Fibroblast of mammary gland (primary cell): ENCODE measurements around the gene TIE1.

ENCODE experiments used
- DNase-seq: peaks from one replicate; pipeline ENCODE4 v3.0.0-alpha.2; 2010; ENCODE audit warnings: low read depth
- H3K4me3 ChIP-seq: 2 replicates; pipeline ENCODE4 v1.5.1; 2011; ENCODE audit warnings: low read depth, mild to moderate bottlenecking, low read length, moderate library complexity; ENCODE audit not compliant: control insufficient read depth
- CTCF ChIP-seq: conservative IDR thresholded peaks from 2 replicates; pipeline ENCODE4 v1.5.1; 2011; ENCODE audit warnings: low read depth, low read length, inconsistent platforms; ENCODE audit not compliant: control insufficient read depth, insufficient read depth

The TIE1 gene

GRCh38 chr1:43256675-43257570 is 43.9 kb upstream of the TIE1 start:
- H3K4me3 ChIP-seq, result no peak overlapping the region
- no peak for TF ChIP-seq CTCF
- DNase-seq, result no peak

- no peak overlapping the region for H3K4me3 ChIP-seq
- no peak for DNase-seq
- no peak for TF ChIP-seq CTCF
Measured at GRCh38 chr1:43258370-43258769, 42.4 kb upstream of the TIE1 start.

- no peak for TF ChIP-seq CTCF
- no peak for DNase-seq
- H3K4me3 ChIP-seq, result no peak overlapping the region
Measured at GRCh38 chr1:43265431-43265830, 35.4 kb upstream of the TIE1 start.

- TF ChIP-seq CTCF, result no peak
- no peak for DNase-seq
- H3K4me3 ChIP-seq, result no peak overlapping the region
Measured at GRCh38 chr1:43266881-43267280, 33.9 kb upstream of the TIE1 start.

GRCh38 chr1:43267291-43267805 is 33.4 kb upstream of the TIE1 start:
- TF ChIP-seq CTCF, result no peak
- H3K4me3 ChIP-seq, result no peak overlapping the region
- DNase-seq, result peak; percentile 65

- TF ChIP-seq CTCF, result no peak
Measured at GRCh38 chr1:43267818-43268425, 32.9 kb upstream of the TIE1 start.

More at GRCh38 chr1:43267818-43268425, 32.9 kb upstream of the TIE1 start:
- H3K4me3 ChIP-seq, result no peak overlapping the region
- DNase-seq, result no peak
